OCI-M1 (cell line): ENCODE measurements around the gene SRSF2.
A peak's percentile ranks its signal among the peaks of the same experiment; 100 is the strongest.
"Not testable (repeated sequence)": the region's sequence is repeated elsewhere in the genome, so short reads cannot be mapped to it uniquely, and the experiment has no call there.

ENCODE experiments used
- DNase-seq: peaks from one replicate; lab custom pipeline; 2025; lab: John Stamatoyannopoulos, UW

Gene SRSF2

GRCh38 chr17:76737082-76737675 lies at the start of gene SRSF2:
SRSF2 (minus strand) TSS chr17:76737331; CDS start chr17:76737160, 171 bp downstream.
- peak; percentile 99 for DNase-seq

- DNase-seq, result no peak
These were observed 47.8 kb upstream of the SRSF2 start for GRCh38 chr17:76784926-76785325.

- no peak for DNase-seq
These were observed 46.0 kb upstream of the SRSF2 start for GRCh38 chr17:76783146-76783545.

- no peak for DNase-seq
These were observed 44.2 kb upstream of the SRSF2 start for GRCh38 chr17:76781056-76781982.

GRCh38 chr17:76775021-76775600 lies 38.0 kb upstream of the SRSF2 start:
- DNase-seq, result no peak

GRCh38 chr17:76772842-76773525 lies 35.9 kb upstream of the SRSF2 start:
- peak; percentile 63 for DNase-seq

- DNase-seq, result no peak
These were observed 21.4 kb upstream of the SRSF2 start for GRCh38 chr17:76758570-76758969.

GRCh38 chr17:76757256-76757655 lies 20.1 kb upstream of the SRSF2 start:
- DNase-seq, result no peak

GRCh38 chr17:76755285-76755684 lies 18.2 kb upstream of the SRSF2 start:
- DNase-seq, result no peak

- peak; percentile 47 for DNase-seq
These were observed 16.2 kb upstream of the SRSF2 start for GRCh38 chr17:76753061-76753961.

GRCh38 chr17:76752006-76752405 lies 14.9 kb upstream of the SRSF2 start:
- DNase-seq, result no peak

- no peak for DNase-seq
These were observed 14.4 kb upstream of the SRSF2 start for GRCh38 chr17:76751416-76751993.

- no peak for DNase-seq
These were observed 11.5 kb upstream of the SRSF2 start for GRCh38 chr17:76748657-76749056.

- no peak for DNase-seq
These were observed 10.7 kb upstream of the SRSF2 start for GRCh38 chr17:76747716-76748363.

GRCh38 chr17:76745785-76746184 lies 8.7 kb upstream of the SRSF2 start:
- not testable (repeated sequence) for DNase-seq

GRCh38 chr17:76744747-76745146 lies 7.6 kb upstream of the SRSF2 start:
- DNase-seq, result no peak

GRCh38 chr17:76742958-76743357 lies 5.8 kb upstream of the SRSF2 start:
- DNase-seq, result no peak

- DNase-seq, result no peak
These were observed 3.4 kb upstream of the SRSF2 start for GRCh38 chr17:76740329-76741118.

- not testable (repeated sequence) for DNase-seq
These were observed 2.5 kb upstream of the SRSF2 start for GRCh38 chr17:76739568-76740115.
